Left lobe of liver (tissue), 2 donors: ENCODE measurements around the gene FBF1. TPM values are rescaled to one million over a fixed set of nuclear protein-coding genes. Genes with fewer than 3 reads are reported as not detected.

Source experiments
- ATAC-seq: fragments of 200-7000 bp; cut with Tn5 transposase; one replicate; pipeline ENCODE4 v1.9.1; 2020; ENCODE audit warnings: mild to moderate bottlenecking, moderate library complexity
- DNase-seq: peaks from one replicate; pipeline ENCODE4 v3.0.0-alpha.2; 2020; ENCODE audit warnings: low spot score
- total RNA-seq: library from RNA; stranded (reverse); gene quantifications from one replicate; pipeline ENCODE4 v1.2.1, GENCODE V29; 2021
- donor health status: DM: no; HTN: no; CAD: no; lungs with moderate emphysema.
- donor health status: DM: no; HTN: yes; CAD: no.

Gene FBF1
- total RNA-seq, 1 donor from 2014 or later = 3.4 TPM

DNA sequence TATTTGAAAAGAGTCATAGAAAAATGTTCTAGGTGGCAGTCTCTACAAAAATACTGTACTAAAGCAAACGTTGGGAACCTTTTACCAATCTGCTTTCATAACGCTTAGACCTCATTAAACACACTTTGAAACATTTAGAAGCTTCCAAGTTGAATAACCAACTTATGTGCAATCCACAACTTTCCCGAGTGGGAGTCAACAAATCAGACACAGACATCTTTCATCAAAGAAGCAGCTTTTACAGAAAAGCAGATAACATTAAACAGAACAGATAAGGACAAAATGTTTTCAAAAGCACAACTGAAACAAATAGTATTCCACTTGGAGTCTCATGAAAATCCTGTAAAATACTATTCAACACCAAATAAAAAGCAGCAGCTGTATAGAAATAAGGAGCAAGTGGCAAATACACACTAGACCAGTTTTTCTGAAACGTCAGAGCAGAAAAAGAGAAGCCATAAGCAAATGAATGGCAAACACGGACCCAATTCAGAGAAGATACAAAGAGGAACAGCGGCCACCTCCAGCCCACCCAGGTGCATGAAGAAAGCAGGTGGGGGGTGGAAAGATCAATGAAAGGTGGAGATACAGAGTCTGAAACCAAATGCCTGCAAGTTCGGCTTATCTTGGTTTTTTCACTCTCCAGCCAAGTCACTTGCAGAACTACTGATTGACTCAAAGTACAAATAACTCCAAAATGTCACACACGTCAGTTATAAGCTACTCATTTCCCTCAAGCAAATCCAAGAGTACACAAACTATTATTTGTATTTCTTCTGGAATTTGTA is 18.4 kb upstream of the FBF1 start:
- no peak for DNase-seq
- ATAC-seq = peak; percentile 79

DNA sequence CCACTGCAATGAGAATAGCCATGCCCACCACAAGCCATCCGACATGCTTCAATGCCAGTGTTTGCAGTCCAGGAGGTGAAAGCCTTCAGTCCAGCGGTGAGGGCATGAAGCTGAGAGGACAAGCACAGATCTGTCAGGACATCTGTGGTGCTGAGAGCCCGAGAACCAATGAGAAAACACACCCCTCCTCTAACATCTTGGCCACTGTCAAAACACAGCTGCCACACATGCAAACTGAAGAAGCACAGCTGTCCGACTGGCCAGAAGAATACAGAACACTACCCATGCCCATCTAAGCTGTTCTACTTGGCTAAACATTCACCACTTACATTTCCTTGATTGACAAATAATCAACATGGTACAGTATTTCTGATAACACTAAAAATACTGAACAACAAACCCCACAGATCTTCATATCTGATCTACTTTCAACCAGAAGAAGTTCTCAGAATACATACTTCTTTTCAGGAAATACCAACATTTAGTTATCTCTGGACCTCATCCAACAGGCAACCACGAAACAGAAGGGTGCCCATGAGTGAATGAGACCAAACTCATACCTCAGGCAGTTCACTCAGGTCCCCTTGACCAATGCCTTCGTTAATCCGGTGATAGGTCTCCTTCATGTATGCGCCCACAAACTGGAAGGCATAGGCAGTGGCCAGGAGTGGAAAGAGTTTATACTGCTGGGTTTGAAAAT is 10.2 kb upstream of the FBF1 start:
- ATAC-seq (no peak), DNase-seq (no peak)

DNA sequence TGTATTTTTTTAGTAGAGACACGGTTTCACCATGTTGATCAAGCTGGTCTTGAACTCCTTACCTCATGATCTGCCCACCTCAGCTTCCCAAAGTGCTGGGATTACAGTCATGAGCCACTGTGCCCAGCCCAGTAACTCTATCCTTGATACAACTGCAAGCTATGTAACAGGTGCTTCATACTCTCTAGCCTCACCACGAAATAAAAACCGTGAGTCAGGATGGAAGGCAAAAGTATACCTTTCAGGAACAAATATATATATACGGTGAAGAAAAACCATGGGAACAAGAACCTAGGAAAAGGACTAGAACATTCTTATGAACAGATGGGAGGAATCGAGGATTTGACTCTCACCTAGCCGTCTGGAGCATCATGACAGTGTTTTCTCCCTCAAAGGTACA is 9.6 kb upstream of the FBF1 start:
- ATAC-seq (no peak), DNase-seq (no peak)

DNA sequence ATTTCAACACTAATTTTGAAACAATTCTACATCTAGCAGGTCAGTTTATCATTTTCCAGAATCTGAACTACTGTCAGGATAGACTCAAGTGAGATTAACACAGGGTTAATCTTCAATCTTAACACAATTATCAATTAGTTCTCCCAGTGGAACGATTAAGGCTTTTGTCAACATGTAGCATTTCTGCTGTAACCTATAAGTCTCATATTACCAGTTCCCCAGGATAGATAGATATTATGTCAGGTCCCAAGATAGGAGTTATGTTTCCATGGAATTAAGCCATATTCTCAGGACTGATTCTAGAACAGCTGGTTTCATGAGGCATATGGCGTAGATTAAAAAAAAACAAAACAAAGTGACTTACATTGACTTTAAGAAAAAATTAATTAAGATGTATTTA is 4.4 kb upstream of the FBF1 start:
- ATAC-seq = no peak
- DNase-seq = no peak

DNA sequence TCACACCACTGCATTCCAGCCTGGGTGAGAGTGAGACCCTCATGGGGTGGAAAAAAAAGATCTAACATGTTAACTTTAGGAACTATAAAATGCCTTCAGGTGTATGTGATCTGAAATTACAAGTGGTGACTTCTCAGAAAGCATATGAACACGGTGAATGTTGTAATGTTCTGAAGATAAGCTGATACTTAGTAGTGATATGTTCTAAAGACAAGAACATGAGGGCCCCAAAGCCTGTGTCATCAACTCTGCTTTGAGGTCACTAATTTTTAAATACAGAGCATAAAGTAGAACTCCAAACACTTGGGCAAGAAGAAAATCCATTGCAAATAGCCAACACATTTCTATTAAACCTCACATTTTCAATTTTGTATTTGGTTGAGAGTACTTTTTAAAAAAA is 2.6 kb upstream of the FBF1 start:
- no peak for ATAC-seq
- no peak for DNase-seq

- DNase-seq = no peak
- no peak for ATAC-seq
Measured at GRCh38 chr17:75942473-75942872, 1.6 kb upstream of the FBF1 start.

- DNase-seq (peak; percentile 61), ATAC-seq (peak; percentile 15)
Measured at GRCh38 chr17:75941442-75941819, 589 bp upstream of the FBF1 start.

DNA sequence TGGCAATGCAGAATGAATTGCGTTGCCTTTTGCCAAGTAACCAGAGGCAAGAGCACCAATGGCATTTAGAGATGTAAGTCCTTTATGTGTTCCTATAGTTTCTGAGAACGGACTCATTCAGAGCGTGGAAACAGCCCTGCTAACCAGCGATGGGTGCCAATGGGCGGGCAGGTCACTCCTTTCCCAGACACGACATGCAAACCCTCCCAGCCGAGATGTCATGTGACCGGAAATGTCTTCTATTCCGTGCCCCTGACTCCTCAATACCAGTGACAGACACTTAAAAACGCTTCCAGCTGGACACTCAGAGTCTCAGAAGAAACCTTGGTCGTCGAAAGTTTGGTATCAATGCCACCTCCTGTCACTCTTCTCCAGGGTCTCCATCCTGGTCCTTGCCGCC is 3.2 kb downstream of the FBF1 start:
- DNase-seq = no peak
- no peak for ATAC-seq

DNA sequence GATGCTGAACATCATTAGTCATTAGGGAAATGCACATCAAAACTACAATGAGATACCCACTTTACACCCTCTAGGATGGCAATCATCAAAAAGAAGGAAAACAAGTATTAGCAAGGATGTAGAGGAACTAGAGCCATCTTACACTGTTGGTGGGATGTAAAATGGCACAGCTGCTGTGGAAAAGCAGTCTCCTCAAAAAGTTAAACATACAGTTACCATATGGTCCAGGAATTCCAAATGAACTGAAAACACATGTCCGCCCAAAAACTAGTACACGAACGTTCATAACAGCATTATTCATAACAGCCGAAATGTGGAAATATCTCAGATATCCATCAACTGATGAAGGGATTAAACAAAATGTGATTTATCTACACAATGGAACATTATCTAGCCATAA is 7.0 kb downstream of the FBF1 start:
- ATAC-seq (no peak), DNase-seq (no peak)

- no peak for DNase-seq
- ATAC-seq = no peak
Measured at GRCh38 chr17:75932852-75933251, 8.0 kb downstream of the FBF1 start.

DNA sequence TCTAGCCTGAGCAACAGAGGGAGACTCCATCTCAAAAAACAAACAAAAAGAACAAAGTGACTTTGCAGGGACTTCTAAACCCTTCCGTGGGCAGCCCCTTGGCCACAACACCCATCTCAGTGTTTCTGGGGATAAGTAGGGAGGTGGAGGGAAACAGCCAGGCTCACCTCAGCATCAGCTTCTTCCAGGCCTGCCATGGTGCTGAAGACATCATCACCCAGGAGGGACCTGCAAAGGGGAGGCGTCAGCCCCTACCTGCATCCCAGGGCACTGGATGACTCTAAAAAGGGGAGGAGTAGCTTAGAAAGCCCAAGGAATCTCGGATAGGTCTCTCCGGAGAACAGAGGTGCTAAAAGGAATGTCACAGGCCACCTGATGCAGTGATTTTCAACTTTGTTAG is 9.8 kb downstream of the FBF1 start:
- DNase-seq (no peak), ATAC-seq (no peak)

GRCh38 chr17:75927286-75927922 is 13.4 kb downstream of the FBF1 start:
- DNase-seq (no peak), ATAC-seq (peak; percentile 38)

GRCh38 chr17:75926456-75926855 is 14.4 kb downstream of the FBF1 start:
- no peak for ATAC-seq
- DNase-seq = no peak

DNA sequence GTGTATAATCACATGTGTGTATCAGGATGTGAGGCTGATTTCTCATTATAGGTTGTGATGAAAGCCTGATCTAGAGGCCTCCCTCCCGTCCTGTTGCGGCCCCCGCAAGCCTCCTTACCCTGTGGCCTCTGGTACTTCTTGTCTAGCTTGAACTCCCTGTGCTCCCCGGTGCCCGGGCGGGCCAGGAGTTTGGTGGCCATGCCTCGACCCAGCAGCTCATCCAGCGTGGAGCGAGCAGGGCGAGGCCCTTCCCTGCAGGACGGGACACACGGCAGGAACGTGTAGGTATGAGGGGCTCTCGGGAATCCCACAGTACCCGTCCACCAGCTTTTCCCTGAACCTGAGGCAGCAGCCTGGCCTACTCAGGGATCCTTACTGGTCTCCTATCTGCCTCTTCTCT is 14.9 kb downstream of the FBF1 start:
- DNase-seq (no peak), ATAC-seq (no peak)

GRCh38 chr17:75925103-75925502 is 15.7 kb downstream of the FBF1 start:
- DNase-seq = no peak
- no peak for ATAC-seq

GRCh38 chr17:75922963-75923874 is 17.6 kb downstream of the FBF1 start:
- ATAC-seq = no peak
- no peak for DNase-seq

DNA sequence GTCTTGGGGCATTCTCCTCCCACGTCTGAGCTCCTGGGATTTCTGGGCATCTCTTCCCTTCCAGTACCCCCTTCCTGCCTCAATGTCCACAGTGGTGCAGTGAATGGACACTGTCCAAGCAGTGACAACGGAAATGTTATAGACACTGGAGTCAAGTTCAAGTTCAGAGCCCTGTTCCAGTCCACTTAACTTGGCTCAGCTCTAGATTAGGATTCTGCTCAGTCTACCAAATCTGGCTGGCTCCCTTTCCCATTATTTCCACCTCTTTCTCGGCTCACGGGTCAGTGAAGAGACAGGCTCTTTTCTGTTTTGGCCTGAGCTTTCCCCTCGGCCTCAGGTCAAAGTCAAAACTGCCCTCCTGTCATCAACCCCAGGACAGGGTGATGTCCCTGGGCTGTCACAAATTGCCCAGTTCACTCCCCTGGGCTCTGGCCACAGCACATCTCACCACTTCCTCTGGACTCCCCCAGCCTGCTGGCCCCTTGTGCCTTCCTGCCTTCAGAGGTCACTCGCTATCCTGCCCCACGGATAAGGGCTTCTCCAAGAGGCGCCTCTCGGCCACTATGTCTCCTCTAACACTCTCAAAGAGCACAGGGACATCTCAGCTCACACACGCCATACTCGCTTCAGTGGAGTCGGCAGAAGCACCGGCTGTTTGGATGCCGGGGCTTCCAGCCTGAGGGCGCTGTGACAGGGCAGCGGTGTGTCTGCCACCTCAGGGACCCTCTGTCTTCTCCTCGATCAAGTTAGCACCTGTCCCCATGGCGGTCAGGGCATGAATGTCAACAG is 18.5 kb downstream of the FBF1 start:
- DNase-seq (peak; percentile 66), ATAC-seq (peak; percentile 89)

- DNase-seq (no peak), ATAC-seq (no peak)
Measured at GRCh38 chr17:75921596-75921995, 19.2 kb downstream of the FBF1 start.

DNA sequence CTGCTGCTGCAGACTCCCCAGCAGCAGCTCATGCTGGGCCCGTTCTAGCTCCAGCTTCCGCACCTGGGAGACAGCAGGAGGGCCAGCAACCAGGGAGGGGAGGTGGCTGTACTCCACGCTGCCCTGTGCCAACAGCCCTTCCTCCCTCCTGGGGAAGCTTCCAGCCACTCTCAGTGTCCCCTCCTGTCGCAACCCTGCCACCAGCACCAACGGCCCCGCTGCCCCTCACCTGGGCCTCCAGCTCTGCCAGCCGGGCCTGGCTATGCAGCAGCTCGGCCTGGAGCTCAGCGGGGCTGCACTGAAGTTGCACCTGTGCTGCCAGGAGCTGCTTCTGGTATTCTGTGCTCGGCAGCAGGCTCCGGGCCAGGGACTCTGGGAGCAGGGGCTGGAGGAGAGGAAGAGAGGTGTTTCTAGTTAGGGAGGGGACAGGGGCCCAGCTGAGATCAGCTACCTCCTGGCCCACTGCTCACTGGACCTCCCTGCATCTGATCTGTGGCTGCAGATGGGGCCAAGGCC is 20.7 kb downstream of the FBF1 start:
- no peak for DNase-seq
- ATAC-seq = no peak

GRCh38 chr17:75919611-75920010 is 21.2 kb downstream of the FBF1 start:
- no peak for ATAC-seq
- no peak for DNase-seq
